Upper lobe of left lung (tissue), 6 donors: Measurements from ENCODE around the gene PRKCA. TPM values are rescaled to one million over a fixed set of nuclear protein-coding genes. Genes with fewer than 3 reads are reported as not detected.

Experiments used
- ATAC-seq, 2 donors: fragments of 200-7000 bp; cut with Tn5 transposase; one replicate each; pipeline ENCODE4 v1.9.1; 2022; ENCODE audit warnings: mild to moderate bottlenecking in 2 of 2, moderate library complexity in 2 of 2; ENCODE audit not compliant: low FRiP score in 2 of 2
- DNase-seq, 2 donors: peaks; one replicate each; pipeline ENCODE4 v3.0.0-alpha.2; 2019 to 2020
- H3K27ac ChIP-seq, 4 donors: fragments of 200-600 bp; sonication (generic); one replicate each; pipeline ENCODE4 v1.5.1; 2016 to 2019
- H3K27me3 ChIP-seq, 4 donors: fragments of 200-600 bp; sonication (generic); one replicate each; pipeline ENCODE4 v1.5.1; 2017 to 2019
- H3K36me3 ChIP-seq, 4 donors: fragments of 200-600 bp; sonication (generic); one replicate each; pipeline ENCODE4 v1.5.1; 2016 to 2019
- H3K4me1 ChIP-seq, 4 donors: fragments of 200-600 bp; sonication (generic); one replicate each; pipeline ENCODE4 v1.5.1; 2018 to 2019
- H3K4me3 ChIP-seq, 4 donors: fragments of 200-600 bp; sonication (generic); one replicate each; pipeline ENCODE4 v1.5.1; 2017 to 2019; ENCODE audit warnings: mild to moderate bottlenecking in 2 of 4, moderate library complexity in 1 of 4
- H3K9me3 ChIP-seq, 4 donors: fragments of 200-600 bp; sonication (generic); one replicate each; pipeline ENCODE4 v1.5.1; 2018 to 2019
- CTCF ChIP-seq, 6 experiments: fragments of 450-650 bp in 4 of 6; fragments of 200-600 bp in 2 of 6; sonication (generic) in 2 of 6; IDR thresholded peaks; one replicate each; pipeline ENCODE4 v1.5.1; 2016 to 2019; ENCODE audit warnings: antibody characterized with exemption in 6 of 6
- EP300 ChIP-seq, 4 donors: sonication (generic); formaldehyde crosslinking; IDR thresholded peaks; one replicate each; pipeline ENCODE4 v1.5.1; 2017; ENCODE audit warnings: antibody characterized with exemption in 4 of 4, control low read depth in 2 of 4
- POLR2A ChIP-seq, 4 donors: fragments of 450-650 bp; IDR thresholded peaks; one replicate each; pipeline ENCODE4 v1.5.1; 2016 to 2017; ENCODE audit warnings: antibody characterized with exemption in 4 of 4, mild to moderate bottlenecking in 2 of 4
- POLR2AphosphoS5 ChIP-seq, 2 donors: sonication (generic); formaldehyde crosslinking; IDR thresholded peaks; one replicate each; pipeline ENCODE4 v1.5.1; 2017; ENCODE audit warnings: antibody characterized with exemption in 2 of 2
- WGBS, 2 donors: methylation state at CpG; one replicate each; pipeline ENCODE4 v1.1.5; 2017 to 2018; 5-methylcytosine and 5-hydroxymethylcytosine counted together
- total RNA-seq, 6 donors: library from RNA; depleted of rRNA in 4 of 6; stranded (reverse); fragments of >200 nt in 4 of 6; gene quantifications; one replicate each; pipeline versions ENCODE4 v1.1.0 to v1.2.1, GENCODE V29; 2016 to 2021
- donor health status: DM: no; HTN: no; CAD: no; lungs with moderate emphysema.
- donor health status: DM: no; HTN: yes; CAD: no; lungs with severe emphysema.

The PRKCA gene
- total RNA-seq, 6 donors from 2014 or later: 10.9 to 29.3 (median 18.0) TPM

GRCh38 chr17:66704858-66705520 is 402.6 kb downstream of the PRKCA start:
- DNase-seq: no peak
- no peaks in the 10 kb centered on the region for H3K9me3 ChIP-seq
- WGBS, 2 donors: 57 to 81% methylated on average over 2 of the region's 2 CpGs
- no peak for ATAC-seq
- no peak overlapping the region for H3K27ac ChIP-seq
- no peaks in the 10 kb centered on the region for H3K27me3 ChIP-seq
- no peaks in the 10 kb centered on the region for H3K4me1 ChIP-seq
- TF ChIP-seq POLR2AphosphoS5 (IDR thresholded peaks at IDR 0.05) (no peak), POLR2A (IDR thresholded peaks at IDR 0.05) (no peak), CTCF (IDR thresholded peaks at IDR 0.05) (no peak), EP300 (IDR thresholded peaks at IDR 0.05) (no peak)
- H3K4me3 ChIP-seq: no peak overlapping the region
- H3K36me3 ChIP-seq: no peaks in the 10 kb centered on the region

GRCh38 chr17:66706851-66707450 is 404.5 kb downstream of the PRKCA start:
- 96 to 100% methylated on average over 1 of the region's 1 CpG for WGBS, 2 donors

GRCh38 chr17:66711401-66711800 is 409.0 kb downstream of the PRKCA start:
- ATAC-seq (no peak), DNase-seq (no peak)
- H3K4me1 ChIP-seq: peaks cover 0 to 17% (median 6%) of the 10 kb centered on the region in 4 donors
- no peaks in the 10 kb centered on the region for H3K27me3 ChIP-seq
- no peak overlapping the region for H3K4me3 ChIP-seq
- peak overlapping the region in 2 of 4 donors; percentile 64 to 79 for H3K27ac ChIP-seq
- no peaks in the 10 kb centered on the region for H3K36me3 ChIP-seq
- TF ChIP-seq POLR2A (IDR thresholded peaks at IDR 0.05) (no peak), EP300 (IDR thresholded peaks at IDR 0.05) (no peak), POLR2AphosphoS5 (IDR thresholded peaks at IDR 0.05) (no peak), CTCF (IDR thresholded peaks at IDR 0.05) (no peak)
- no peaks in the 10 kb centered on the region for H3K9me3 ChIP-seq
- 75 to 78% methylated on average over 8 of the region's 8 CpGs for WGBS, 2 donors

More at GRCh38 chr17:66706851-66707450, 404.5 kb downstream of the PRKCA start:
- ATAC-seq (no peak), DNase-seq (no peak)
- TF ChIP-seq POLR2AphosphoS5 (IDR thresholded peaks at IDR 0.05) (no peak), POLR2A (IDR thresholded peaks at IDR 0.05) (no peak), CTCF (IDR thresholded peaks at IDR 0.05) (no peak), EP300 (IDR thresholded peaks at IDR 0.05) (no peak)
- H3K27ac ChIP-seq: no peak overlapping the region
- no peaks in the 10 kb centered on the region for H3K4me1 ChIP-seq
- no peaks in the 10 kb centered on the region for H3K36me3 ChIP-seq
- H3K9me3 ChIP-seq: no peaks in the 10 kb centered on the region
- no peaks in the 10 kb centered on the region for H3K27me3 ChIP-seq
- H3K4me3 ChIP-seq: no peak overlapping the region

GRCh38 chr17:66711881-66712321 is 409.5 kb downstream of the PRKCA start:
- Histone ChIP-seq H3K4me3 (no peak overlapping the region), H3K9me3 (no peaks in the 10 kb centered on the region), H3K36me3 (no peaks in the 10 kb centered on the region), H3K4me1 (peaks cover 0 to 17% (median 6%) of the 10 kb centered on the region in 4 donors), H3K27me3 (no peaks in the 10 kb centered on the region), H3K27ac (peak overlapping the region; percentile 45 to 79 (median 60))
- peak in 1 of 2 donors; percentile 82 for DNase-seq
- peak; percentile 20 to 79 for ATAC-seq
- peak in 1 of 4 donors; percentile 45 for TF ChIP-seq POLR2A (IDR thresholded peaks at IDR 0.05)
- TF ChIP-seq POLR2AphosphoS5 (IDR thresholded peaks at IDR 0.05): peak in 1 of 2 donors; percentile 57
- TF ChIP-seq EP300 (IDR thresholded peaks at IDR 0.05): peak in 1 of 4 donors; percentile 51
- no peak for TF ChIP-seq CTCF (IDR thresholded peaks at IDR 0.05)
- WGBS, 2 donors: 31 to 44% methylated on average over 2 of the region's 2 CpGs
